Sigmoid colon (tissue), 7 donors: Measurements from ENCODE around the gene MSI1. TPM values are rescaled to one million over a fixed set of nuclear protein-coding genes. Genes with fewer than 3 reads are reported as not detected.
A peak's percentile ranks its signal among the peaks of the same experiment; 100 is the strongest.

Source experiments
- DNase-seq: peaks from one replicate; pipeline ENCODE4 v3.0.0-alpha.2; 2019
- H3K27ac ChIP-seq, 4 donors: fragments of 200-600 bp; sonication (generic); one replicate each; pipeline ENCODE4 v1.5.1; 2016 to 2019; ENCODE audit warnings: mild to moderate bottlenecking in 1 of 4
- H3K27me3 ChIP-seq, 3 donors: fragments of 200-600 bp; sonication (generic); one replicate each; pipeline ENCODE4 v1.5.1; 2019; ENCODE audit warnings: mild to moderate bottlenecking in 1 of 3
- H3K36me3 ChIP-seq, 4 donors: fragments of 200-600 bp; sonication (generic); one replicate each; pipeline ENCODE4 v1.5.1; 2016 to 2019
- H3K4me1 ChIP-seq, 4 donors: fragments of 200-600 bp; sonication (generic); one replicate each; pipeline ENCODE4 v1.5.1; 2017 to 2019
- H3K4me3 ChIP-seq, 4 donors: fragments of 200-600 bp; sonication (generic); one replicate each; pipeline ENCODE4 v1.5.1; 2017 to 2019; ENCODE audit warnings: mild to moderate bottlenecking in 2 of 4, moderate library complexity in 1 of 4
- H3K9me3 ChIP-seq, 4 donors: fragments of 200-600 bp in 3 of 4; sonication (generic) in 3 of 4; one replicate each; pipeline versions ENCODE4 v1.5.1 to v1.6.1; 2013 to 2019
- CTCF ChIP-seq, 4 experiments: fragments of 450-650 bp in 3 of 4; fragments of 200-600 bp in 1 of 4; IDR thresholded peaks; one replicate each; pipeline ENCODE4 v1.5.1; 2016 to 2019; ENCODE audit warnings: antibody characterized with exemption in 4 of 4, mild to moderate bottlenecking in 3 of 4, moderate library complexity in 2 of 4
- EP300 ChIP-seq, 4 donors: sonication (generic); formaldehyde crosslinking; IDR thresholded peaks; one replicate each; pipeline ENCODE4 v1.6.1; 2017; ENCODE audit warnings: antibody characterized with exemption in 4 of 4
- POLR2A ChIP-seq, 2 donors: fragments of 450-650 bp; IDR thresholded peaks; one replicate each; pipeline ENCODE4 v1.6.1; 2016; ENCODE audit warnings: antibody characterized with exemption in 2 of 2, mild to moderate bottlenecking in 2 of 2, moderate library complexity in 2 of 2
- POLR2AphosphoS5 ChIP-seq, 4 donors: sonication (generic); formaldehyde crosslinking; IDR thresholded peaks; one replicate each; pipeline ENCODE4 v1.6.1; 2017; ENCODE audit warnings: antibody characterized with exemption in 4 of 4
- WGBS, 2 donors: extraction: QIAGEN DNeasy Blood & Tissue Kit; methylation state at CpG; one replicate each; pipeline ENCODE4 v1.1.7; 2013; 5-methylcytosine and 5-hydroxymethylcytosine counted together
- intact Hi-C: fragments of 100-400 bp; cut with DNase I; formaldehyde crosslinking; loops from one replicate; pipeline ENCODE4 v1.15.1; 2023
- polyA plus RNA-seq, 3 donors: library from polyadenylated mRNA; stranded (reverse); fragments of 200-250 nt; gene quantifications; one replicate each; pipeline ENCODE4 v1.2.3, GENCODE V29; 2013
- total RNA-seq, 4 donors: library from RNA; depleted of rRNA; stranded (reverse); fragments of >200 nt; gene quantifications; one replicate each; pipeline ENCODE4 v1.1.0, GENCODE V29; 2016
- donor health status: healthy with polysubstance abuse.
- donor health status: Bipolar disorder and iron deficiency.
- donor health status: healthy.

MSI1 gene
- total and polyA plus RNA-seq, 7 donors, result 0.60 to 1.2 (median 0.91) TPM; not detected in 3

- Histone ChIP-seq H3K4me3 (no peak overlapping the region), H3K9me3 (no peaks in the 10 kb centered on the region), H3K4me1 (peaks cover 0 to 16% (median 13%) of the 10 kb centered on the region in 4 donors), H3K27me3 (peaks cover 0 to 13% (median 0%) of the 10 kb centered on the region in 3 donors), H3K27ac (no peak overlapping the region), H3K36me3 (no peaks in the 10 kb centered on the region)
- WGBS, 2 donors, result 64 to 66% methylated on average over 19 of the region's 19 CpGs
- intact Hi-C loops, result no loop called here
- TF ChIP-seq POLR2A (IDR thresholded peaks at IDR 0.05) (no peak), POLR2AphosphoS5 (IDR thresholded peaks at IDR 0.05) (no peak), EP300 (IDR thresholded peaks at IDR 0.05) (no peak), CTCF (IDR thresholded peaks at IDR 0.05) (no peak)
- DNase-seq, result no peak
These were observed 10.4 kb downstream of the MSI1 start for GRCh38 chr12:120358412-120359100.

- Histone ChIP-seq H3K27me3 (peaks cover 0 to 9% (median 0%) of the 10 kb centered on the region in 3 donors), H3K4me1 (peaks cover 0 to 14% (median 12%) of the 10 kb centered on the region in 4 donors)
- WGBS, 2 donors, result 84 to 89% methylated on average over 5 of the region's 5 CpGs
These were observed 11.9 kb downstream of the MSI1 start for GRCh38 chr12:120357104-120357503.

GRCh38 chr12:120356567-120357030 lies 12.4 kb downstream of the MSI1 start:
- Histone ChIP-seq H3K9me3 (no peaks in the 10 kb centered on the region), H3K27ac (no peak overlapping the region), H3K27me3 (peaks cover 0 to 5% (median 0%) of the 10 kb centered on the region in 3 donors), H3K4me1 (peaks cover 0 to 9% (median 8%) of the 10 kb centered on the region in 4 donors), H3K4me3 (no peak overlapping the region), H3K36me3 (no peaks in the 10 kb centered on the region)
- 70 to 73% methylated on average over 13 of the region's 13 CpGs for WGBS, 2 donors
- intact Hi-C loops, result loop anchor here (1.0 kb wide), 1 partner anchor 74 kb away; no protein-coding TSS in a partner anchor
- peak; percentile 83 for DNase-seq
- TF ChIP-seq CTCF (IDR thresholded peaks at IDR 0.05), result peak; percentile 82 to 88 (median 84)
- no peak for TF ChIP-seq EP300 (IDR thresholded peaks at IDR 0.05)

More at GRCh38 chr12:120357104-120357503, 11.9 kb downstream of the MSI1 start:
- H3K36me3 ChIP-seq, result no peaks in the 10 kb centered on the region
- H3K4me3 ChIP-seq, result no peak overlapping the region
- H3K9me3 ChIP-seq, result no peaks in the 10 kb centered on the region
- H3K27ac ChIP-seq, result no peak overlapping the region
- no peak for DNase-seq
- intact Hi-C loops, result no loop called here
- TF ChIP-seq POLR2A (IDR thresholded peaks at IDR 0.05), result no peak
- no peak for TF ChIP-seq EP300 (IDR thresholded peaks at IDR 0.05)
- no peak for TF ChIP-seq POLR2AphosphoS5 (IDR thresholded peaks at IDR 0.05)

GRCh38 chr12:120353556-120354317 lies 15.2 kb downstream of the MSI1 start:
- TF ChIP-seq CTCF (IDR thresholded peaks at IDR 0.05), result no peak
- WGBS, 2 donors, result 92 to 95% methylated on average over 4 of the region's 4 CpGs
- peaks cover 0 to 5% (median 3%) of the 10 kb centered on the region in 4 donors for H3K4me1 ChIP-seq

GRCh38 chr12:120353136-120353535 lies 15.8 kb downstream of the MSI1 start:
- Histone ChIP-seq H3K4me3 (no peak overlapping the region), H3K36me3 (no peaks in the 10 kb centered on the region), H3K27me3 (no peaks in the 10 kb centered on the region), H3K9me3 (no peaks in the 10 kb centered on the region), H3K4me1 (peaks cover 0 to 5% (median 3%) of the 10 kb centered on the region in 4 donors), H3K27ac (no peak overlapping the region)
- 94 to 96% methylated on average over 6 of the region's 6 CpGs for WGBS, 2 donors
- no peak for DNase-seq
- no peak for TF ChIP-seq POLR2AphosphoS5 (IDR thresholded peaks at IDR 0.05)
- no peak for TF ChIP-seq EP300 (IDR thresholded peaks at IDR 0.05)
- TF ChIP-seq POLR2A (IDR thresholded peaks at IDR 0.05), result no peak
- no peak for TF ChIP-seq CTCF (IDR thresholded peaks at IDR 0.05)
- intact Hi-C loops, result no loop called here

More at GRCh38 chr12:120353556-120354317, 15.2 kb downstream of the MSI1 start:
- DNase-seq, result no peak
- H3K9me3 ChIP-seq, result no peaks in the 10 kb centered on the region
- H3K4me3 ChIP-seq, result no peak overlapping the region
- intact Hi-C loops, result no loop called here
- H3K36me3 ChIP-seq, result no peaks in the 10 kb centered on the region
- H3K27me3 ChIP-seq, result no peaks in the 10 kb centered on the region
- H3K27ac ChIP-seq, result no peak overlapping the region
